H1 (cell line): ENCODE data around the gene PCDH19. TPM values are rescaled to one million over a fixed set of nuclear protein-coding genes. Genes with fewer than 3 reads are reported as not detected.

Experiments used
- CTCF ChIA-PET: fragments of 300-600 bp; sonication (Branson Sonifier 250); formaldehyde crosslinking; loops from one replicate; lab custom pipeline; 2021; ENCODE audit not compliant: partially characterized antibody; lab: Charles Lee
- POLR2A ChIA-PET: fragments of 300-600 bp; sonication (Branson Sonifier 250); formaldehyde crosslinking; loops from one replicate; lab custom pipeline; 2021; ENCODE audit warnings: inconsistent platforms; ENCODE audit not compliant: partially characterized antibody; lab: Charles Lee
- DNase-seq, 2 experiments: peaks; one replicate each; pipeline versions ENCODE4 v3.0.0 to v3.0.0-alpha.2; 2010 to 2022; ENCODE audit warnings: low spot score in 2 of 2, low read depth in 1 of 2, mixed read lengths in 1 of 2
- FAIRE-seq: peaks from 2 replicates; lab custom pipeline; 2011; peaks lifted over from hg19 to GRCh38; lab: Jason Lieb, UNC
- H2AFZ ChIP-seq: 2 replicates; pipeline ENCODE4 v1.8.1; 2012; ENCODE audit warnings: low read length, inconsistent platforms
- H2AK5ac ChIP-seq: 2 replicates; pipeline ENCODE4 v1.6.1; 2013; ENCODE audit warnings: low read depth, low read length
- H2BK120ac ChIP-seq: replicated peaks from 2 replicates; pipeline ENCODE3; 2013; ENCODE audit warnings: low read depth, low read length, inconsistent platforms
- H2BK12ac ChIP-seq: 2 replicates; pipeline ENCODE4 v1.6.1; 2013; ENCODE audit warnings: low read depth, low read length
- H2BK15ac ChIP-seq: 2 replicates; pipeline ENCODE4 v1.6.1; 2013; ENCODE audit warnings: low read length
- H2BK20ac ChIP-seq: 2 replicates; pipeline ENCODE4 v1.6.1; 2013; ENCODE audit warnings: low read length
- H2BK5ac ChIP-seq: 2 replicates; pipeline ENCODE4 v1.6.1; 2013; ENCODE audit warnings: low read depth, low read length
- H3K14ac ChIP-seq: 2 replicates; pipeline ENCODE4 v1.6.1; 2013; ENCODE audit warnings: inconsistent platforms; ENCODE audit not compliant: insufficient read length
- H3K18ac ChIP-seq: 2 replicates; pipeline ENCODE4 v1.6.1; 2013; ENCODE audit warnings: low read length; ENCODE audit errors: extremely low read depth
- H3K23ac ChIP-seq: 2 replicates; pipeline ENCODE4 v1.6.1; 2013; ENCODE audit warnings: inconsistent platforms; ENCODE audit not compliant: insufficient read length
- H3K23me2 ChIP-seq: 2 replicates; pipeline ENCODE4 v1.6.1; 2013; ENCODE audit warnings: low read depth, low read length
- H3K27ac ChIP-seq: 2 replicates; pipeline ENCODE4 v1.6.1; 2011; ENCODE audit warnings: low read depth, low read length, inconsistent platforms
- H3K27me3 ChIP-seq, 4 experiments: replicated peaks in 1 of 4; 1 replicate in 1 of 4; 2 replicates in 3 of 4; pipeline versions ENCODE4 v1.6.1 to v1.8.1; 2011 to 2013; ENCODE audit warnings: low read length in 3 of 4, mild to moderate bottlenecking in 3 of 4, inconsistent platforms in 2 of 4, mixed read lengths in 2 of 4, moderate library complexity in 1 of 4; ENCODE audit not compliant: control insufficient read depth in 3 of 4, insufficient read depth in 3 of 4; ENCODE audit errors: extremely low read depth in 1 of 4
- H3K36me3 ChIP-seq, 4 experiments: 2 replicates each; pipeline versions ENCODE4 v1.6.1 to v1.8.1; 2011 to 2013; ENCODE audit warnings: mild to moderate bottlenecking in 4 of 4, low read length in 3 of 4, moderate library complexity in 2 of 4, control low read depth in 1 of 4, inconsistent platforms in 1 of 4; ENCODE audit not compliant: insufficient read depth in 4 of 4, control insufficient read depth in 2 of 4
- H3K4ac ChIP-seq: replicated peaks from 2 replicates; pipeline ENCODE3; 2013; ENCODE audit warnings: low read length, low read depth, mixed read lengths, inconsistent platforms; ENCODE audit not compliant: insufficient read length
- H3K4me1 ChIP-seq, 4 experiments: replicated peaks in 1 of 4; 1 replicate in 1 of 4; 2 replicates in 3 of 4; pipeline versions ENCODE4 v1.6.1 to v1.8.1; 2011 to 2013; ENCODE audit warnings: low read length in 3 of 4, inconsistent platforms in 2 of 4, mixed read lengths in 1 of 4; ENCODE audit not compliant: insufficient read depth in 4 of 4, control insufficient read depth in 3 of 4
- H3K4me2 ChIP-seq, 2 experiments: 2 replicates each; pipeline versions ENCODE4 v1.6.1 to v1.8.1; 2011 to 2013; ENCODE audit warnings: low read depth in 2 of 2, low read length in 2 of 2, control low read depth in 1 of 2, inconsistent platforms in 1 of 2, mild to moderate bottlenecking in 1 of 2; ENCODE audit not compliant: insufficient read depth in 1 of 2
- H3K4me3 ChIP-seq, 4 experiments: fragments of 200-600, 300-600 bp in 1 of 4; sonication (generic), shearing (Covaris generic), sonication (Bioruptor Twin) in 1 of 4; 2 replicates each; pipeline versions ENCODE4 v1.5.1 to v1.8.1; 2011 to 2016; ENCODE audit warnings: low read length in 4 of 4, low read depth in 3 of 4, control low read depth in 2 of 4, inconsistent platforms in 2 of 4, mild to moderate bottlenecking in 2 of 4, mixed read lengths in 1 of 4, moderate library complexity in 1 of 4; ENCODE audit not compliant: insufficient read depth in 2 of 4; ENCODE audit errors: extremely low read depth in 1 of 4
- H3K56ac ChIP-seq: replicated peaks from 2 replicates; pipeline ENCODE3; 2013; ENCODE audit warnings: low read depth, mild to moderate bottlenecking, mixed read lengths, low read length, inconsistent platforms; ENCODE audit not compliant: insufficient read length
- H3K79me1 ChIP-seq: 2 replicates; pipeline ENCODE4 v1.6.1; 2013; ENCODE audit warnings: low read depth, low read length, control low read depth
- H3K79me2 ChIP-seq, 2 experiments: 2 replicates each; pipeline versions ENCODE4 v1.6.1 to v1.8.1; 2012 to 2013; ENCODE audit warnings: low read length in 2 of 2, mild to moderate bottlenecking in 2 of 2, inconsistent platforms in 1 of 2; ENCODE audit not compliant: insufficient read depth in 2 of 2, control insufficient read depth in 1 of 2
- H3K9ac ChIP-seq, 4 experiments: replicated peaks in 1 of 4; 1 replicate in 1 of 4; 2 replicates in 3 of 4; pipeline versions ENCODE4 v1.6.1 to v1.8.1; 2011 to 2013; ENCODE audit warnings: low read depth in 3 of 4, low read length in 3 of 4, control low read depth in 2 of 4, mild to moderate bottlenecking in 2 of 4, moderate library complexity in 2 of 4, inconsistent platforms in 1 of 4; ENCODE audit errors: extremely low read depth in 1 of 4
- H3K9me3 ChIP-seq, 2 experiments: 2 replicates each; pipeline versions ENCODE4 v1.6.1 to v1.8.1; 2012 to 2013; ENCODE audit warnings: mild to moderate bottlenecking in 2 of 2, moderate library complexity in 2 of 2, control low read depth in 1 of 2, inconsistent platforms in 1 of 2, low read depth in 1 of 2, low read length in 1 of 2, mixed read lengths in 1 of 2; ENCODE audit not compliant: insufficient read depth in 2 of 2
- H4K20me1 ChIP-seq, 2 experiments: replicated peaks in 1 of 2; 2 replicates each; pipeline versions ENCODE3 to v1.8.1; 2011 to 2013; ENCODE audit warnings: inconsistent platforms in 2 of 2, low read length in 2 of 2, mild to moderate bottlenecking in 1 of 2; ENCODE audit not compliant: insufficient read depth in 2 of 2, control insufficient read depth in 1 of 2
- H4K5ac ChIP-seq: 2 replicates; pipeline ENCODE4 v1.6.1; 2013; ENCODE audit warnings: low read length, low read depth, mixed read lengths, inconsistent platforms; ENCODE audit not compliant: insufficient read length
- H4K8ac ChIP-seq: 2 replicates; pipeline ENCODE4 v1.8.0; 2013; ENCODE audit warnings: mild to moderate bottlenecking, moderate library complexity, low read length, inconsistent platforms; ENCODE audit not compliant: insufficient read depth; ENCODE audit errors: extremely low read depth
- H4K91ac ChIP-seq: replicated peaks from 2 replicates; pipeline ENCODE3; 2013; ENCODE audit warnings: low read length, mixed read lengths, inconsistent platforms; ENCODE audit not compliant: insufficient read length
- BRCA1 ChIP-seq: IDR thresholded peaks from 2 replicates; pipeline ENCODE4 v1.6.1; 2012; ENCODE audit warnings: low read depth, low read length, improper control_type of control experiment
- EZH2 ChIP-seq: fragments of 200-600 bp; sonication (generic); IDR thresholded peaks from 2 replicates; pipeline ENCODE4 v1.7.1; 2012; ENCODE audit warnings: low read depth, mild to moderate bottlenecking, moderate library complexity, low read length, inconsistent platforms; ENCODE audit not compliant: severe bottlenecking
- PHF8 ChIP-seq: fragments of 200-600 bp; sonication (generic); conservative IDR thresholded peaks from 2 replicates; pipeline ENCODE4 v1.7.1; 2012; ENCODE audit warnings: low read depth, mild to moderate bottlenecking, inconsistent platforms, low read length, moderate library complexity
- RAD21 ChIP-seq, 2 experiments: IDR thresholded peaks in 1 of 2; conservative IDR thresholded peaks in 1 of 2; 2 replicates each; pipeline ENCODE4 v1.6.1; 2011; ENCODE audit warnings: low read depth in 2 of 2, low read length in 2 of 2, improper control_type of control experiment in 1 of 2, inconsistent platforms in 1 of 2, mild to moderate bottlenecking in 1 of 2, moderate library complexity in 1 of 2
- RNF2 ChIP-seq: fragments of 200-900, 300-1000 bp; sonication (generic); IDR thresholded peaks from 2 replicates; pipeline ENCODE4 v1.7.1; 2016; ENCODE audit warnings: borderline replicate concordance, low read depth, mild to moderate bottlenecking, antibody characterized with exemption, low read length; ENCODE audit not compliant: poor library complexity, severe bottlenecking; ENCODE audit errors: missing control alignments
- TAF1 ChIP-seq: IDR thresholded peaks from 2 replicates; pipeline ENCODE4 v1.6.1; 2011; ENCODE audit warnings: mild to moderate bottlenecking, low read depth, low read length
- TEAD4 ChIP-seq: IDR thresholded peaks from 2 replicates; pipeline ENCODE4 v1.6.1; 2012; ENCODE audit warnings: low read depth, low read length, inconsistent platforms, mixed read lengths
- WGBS, 2 experiments: shearing (Covaris generic) in 1 of 2; methylation state at CpG; one replicate each; pipeline versions ENCODE4 v1.1.6 to v1.1.7; 2013 to 2015; ENCODE audit warnings: low lambda C conversion rate in 2 of 2, mixed read lengths in 2 of 2, inconsistent platforms in 1 of 2, low coverage in 1 of 2, missing lambda C conversion rate in 1 of 2; ENCODE audit not compliant: insufficient replicate concordance in 2 of 2, insufficient coverage in 1 of 2, insufficient read length in 1 of 2; ENCODE audit errors: extremely low coverage in 1 of 2, missing lambda C conversion rate in 1 of 2; 5-methylcytosine and 5-hydroxymethylcytosine counted together
- polyA plus RNA-seq, 7 experiments: library from polyadenylated mRNA; depleted of rRNA in 3 of 7; stranded (reverse) in 5 of 7; unstranded in 2 of 7; fragments of >200 nt in 5 of 7; fragments of 200-250 nt in 2 of 7; gene quantifications; 1 replicate in 5 of 7; 2 replicates in 1 of 7; 4 replicates in 1 of 7; pipeline versions ENCODE4 v1.2.1 to v1.2.3, GENCODE V29; 2011 to 2013; ENCODE audit warnings: missing spikeins in 2 of 7, mixed read lengths in 2 of 7
- total RNA-seq: library from RNA; stranded (reverse); fragmentation: NEBNext Ultra II Directional; extraction: Animal tissue kit (Norgen Biotek cat#: 25700); gene quantifications from 2 replicates; pipeline ENCODE4 v1.2.1, GENCODE V29; 2021
- TF ChIP-seq, protein P1 (sequence below): IDR thresholded peaks from 2 replicates; pipeline ENCODE4 v1.6.1; 2012; ENCODE audit warnings: inconsistent platforms

Gene PCDH19
- total and polyA plus RNA-seq, 2 of the 8 experiments (the other 6 are each of a cell fraction or from before 2014, with no cell fraction given) = 0.12 to 1.2 TPM

- no peaks in the 10 kb centered on the region for H3K79me2 ChIP-seq
- H3K23me2 ChIP-seq = peaks cover 3% of the 10 kb centered on the region; the same call in 1 of the 2 replicates
- no peak overlapping the region for H3K9ac ChIP-seq
- FAIRE-seq = no peak
- H4K91ac ChIP-seq = no peak overlapping the region
- no peak overlapping the region for H4K8ac ChIP-seq
- H2BK12ac ChIP-seq = 0 out of 2 replicates have a peak overlapping the region, but pooled peaks have one; percentile 39
- peaks cover 5 to 13% of the 10 kb centered on the region in 2 experiments for H4K20me1 ChIP-seq
- H3K4ac ChIP-seq = no peak overlapping the region
- H3K14ac ChIP-seq = no peak overlapping the region
- H3K27me3 ChIP-seq = peaks cover 66 to 94% (median 92%) of the 10 kb centered on the region in 4 experiments
- no peaks in the 10 kb centered on the region for H3K36me3 ChIP-seq
- peaks cover 0 to 23% (median 13%) of the 10 kb centered on the region in 4 experiments; a peak in 6 of 7 replicates for H3K4me1 ChIP-seq
- no peaks in the 10 kb centered on the region for H3K9me3 ChIP-seq
- H2BK120ac ChIP-seq = no peak overlapping the region
- no peak overlapping the region for H2AK5ac ChIP-seq
- ChIA-PET POLR2A (interaction anchor here (0.9 to 1.5 kb wide), 2 partner anchors 12 to 15 kb away, joined by 3 to 7 read pairs; no protein-coding TSS in a partner anchor), CTCF (interaction anchor here (0.7 to 1.6 kb wide), 3 partner anchors 29 to 40 kb away, joined by 5 to 7 read pairs (median 5); no protein-coding TSS in a partner anchor)
- no peaks in the 10 kb centered on the region for H3K79me1 ChIP-seq
- no peak overlapping the region for H4K5ac ChIP-seq
- no peak overlapping the region; the same call in 1 of the 2 replicates for H2AFZ ChIP-seq
- no peak overlapping the region; the same call in 1 of the 2 replicates for H3K18ac ChIP-seq
- WGBS, 2 experiments = 4% methylated on average over 61 of the region's 90 CpGs; no CpG with 5 or more reads in 1 of the 2 experiments
- peak overlapping the region; percentile 72 to 85 for H3K4me2 ChIP-seq
- H3K27ac ChIP-seq = no peak overlapping the region
- no peak overlapping the region for H2BK5ac ChIP-seq
- no peak overlapping the region for H2BK20ac ChIP-seq
- no peak overlapping the region; the same call in 1 of the 2 replicates for H2BK15ac ChIP-seq
- peak in 1 of 2 experiments; percentile 50 for DNase-seq
- H3K4me3 ChIP-seq = peak overlapping the region; percentile 5 to 43 (median 26); a peak in 6 of 8 replicates
- H3K23ac ChIP-seq = no peak overlapping the region
- H3K56ac ChIP-seq = no peak overlapping the region
- TF ChIP-seq TEAD4 (no peak), RNF2 (peak; percentile 28), PHF8 (no peak), TAF1 (no peak), RAD21 (IDR thresholded peaks at IDR 0.05 in 1 of 2, conservative IDR thresholded peaks at IDR 0.05 in 1 of 2; ENCODE audit: low read depth in 2 of 2, low read length in 2 of 2) (0 out of 4 replicates have a peak, but pooled peaks of 1 of the 2 experiments have one; percentile 10), BRCA1 (no peak), EZH2 (peak; percentile 74)
- TF ChIP-seq, protein P1, sequence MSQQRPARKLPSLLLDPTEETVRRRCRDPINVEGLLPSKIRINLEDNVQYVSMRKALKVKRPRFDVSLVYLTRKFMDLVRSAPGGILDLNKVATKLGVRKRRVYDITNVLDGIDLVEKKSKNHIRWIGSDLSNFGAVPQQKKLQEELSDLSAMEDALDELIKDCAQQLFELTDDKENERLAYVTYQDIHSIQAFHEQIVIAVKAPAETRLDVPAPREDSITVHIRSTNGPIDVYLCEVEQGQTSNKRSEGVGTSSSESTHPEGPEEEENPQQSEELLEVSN = peak; percentile 43
Measured at GRCh38 chrX:100407784-100408712, 2.0 kb downstream of the PCDH19 start.
